SK-N-SH treated with all-trans-retinoic acid at 6 μM for 48 hours (cell line): ENCODE results near the gene DPP10.

Source experiments
- ATAC-seq: fragments of 200-7000 bp; cut with Tn5 transposase; 3 replicates; pipeline ENCODE4 v1.9.1; 2020; ENCODE audit warnings: mild to moderate bottlenecking, moderate library complexity
- ARNTL ChIP-seq: fragments of 450-650 bp; formaldehyde crosslinking; IDR thresholded peaks from 2 replicates; pipeline ENCODE4 v1.5.0; 2020; ENCODE audit warnings: low read depth, mild to moderate bottlenecking, moderate library complexity, borderline replicate concordance
- BACH2 ChIP-seq: fragments of 250-450 bp; sonication (Bioruptor Pico); IDR thresholded peaks from 2 replicates; pipeline ENCODE4 v1.9.0; 2021; ENCODE audit warnings: mild to moderate bottlenecking, borderline replicate concordance
- CREB5 ChIP-seq: fragments of 250-450 bp; sonication (Bioruptor Pico); IDR thresholded peaks from 2 replicates; pipeline ENCODE4 v1.5.1; 2020; ENCODE audit warnings: low read depth, mild to moderate bottlenecking, moderate library complexity
- CSDC2 ChIP-seq: fragments of 250-450 bp; sonication (Bioruptor Pico); IDR thresholded peaks from 2 replicates; pipeline ENCODE4 v1.5.0; 2020; ENCODE audit warnings: mild to moderate bottlenecking, moderate library complexity
- ESRRG ChIP-seq: fragments of 250-450 bp; sonication (Bioruptor Pico); IDR thresholded peaks from 2 replicates; pipeline ENCODE4 v1.6.1; 2021; ENCODE audit warnings: mild to moderate bottlenecking
- PPARA ChIP-seq: fragments of 250-450 bp; sonication (Bioruptor Pico); IDR thresholded peaks from 2 replicates; pipeline ENCODE4 v1.5.0; 2020; ENCODE audit warnings: mild to moderate bottlenecking, borderline replicate concordance
- RARB ChIP-seq: fragments of 250-450 bp; sonication (Bioruptor Pico); IDR thresholded peaks from 2 replicates; pipeline ENCODE4 v1.8.0; 2021; ENCODE audit warnings: mild to moderate bottlenecking, moderate library complexity
- SNAI2 ChIP-seq: fragments of 250-450 bp; sonication (Bioruptor Pico); IDR thresholded peaks from 2 replicates; pipeline ENCODE4 v1.5.0; 2020; ENCODE audit warnings: mild to moderate bottlenecking, moderate library complexity
- TCF4 ChIP-seq: fragments of 250-450 bp; sonication (Bioruptor Pico); IDR thresholded peaks from 2 replicates; pipeline ENCODE4 v1.8.0; 2021; ENCODE audit warnings: mild to moderate bottlenecking, moderate library complexity, borderline replicate concordance
- TOX ChIP-seq: fragments of 250-450 bp; sonication (Bioruptor Pico); IDR thresholded peaks from 2 replicates; pipeline ENCODE4 v1.8.0; 2021; ENCODE audit warnings: mild to moderate bottlenecking, moderate library complexity, borderline replicate concordance
- TSHZ2 ChIP-seq: fragments of 250-450 bp; sonication (Bioruptor Pico); IDR thresholded peaks from 2 replicates; pipeline ENCODE4 v1.5.0; 2020; ENCODE audit warnings: mild to moderate bottlenecking, moderate library complexity
- ZC3H10 ChIP-seq: fragments of 250-450 bp; sonication (Bioruptor Pico); IDR thresholded peaks from 2 replicates; pipeline ENCODE4 v1.5.1; 2021; ENCODE audit warnings: mild to moderate bottlenecking, moderate library complexity
- ZNF8 ChIP-seq: fragments of 450-650 bp; formaldehyde crosslinking; IDR thresholded peaks from 2 replicates; pipeline ENCODE4 v1.5.0; 2020; ENCODE audit warnings: mild to moderate bottlenecking, moderate library complexity
- TF ChIP-seq, protein P1 (sequence below): fragments of 250-450 bp; sonication (Bioruptor Pico); IDR thresholded peaks from 2 replicates; pipeline ENCODE4 v1.8.0; 2021; ENCODE audit warnings: low read depth, mild to moderate bottlenecking, moderate library complexity, borderline replicate concordance
- TF ChIP-seq, protein P2 (sequence below): fragments of 250-450 bp; sonication (Bioruptor Pico); IDR thresholded peaks from 2 replicates; pipeline ENCODE4 v1.8.0; 2020; ENCODE audit warnings: mild to moderate bottlenecking, moderate library complexity, borderline replicate concordance

The DPP10 gene

GRCh38 chr2:114464961-114465706 lies 22.7 kb downstream of the DPP10 start:
- ATAC-seq: no peak
- TF ChIP-seq PPARA (CRISPR knock-in tag) (no peak), CREB5 (no peak), BACH2 (no peak), SNAI2 (CRISPR knock-in tag) (no peak), RARB (CRISPR knock-in tag) (no peak), ZC3H10 (CRISPR knock-in tag) (no peak), CSDC2 (no peak), TSHZ2 (CRISPR knock-in tag) (no peak)
- TF ChIP-seq, protein P1, sequence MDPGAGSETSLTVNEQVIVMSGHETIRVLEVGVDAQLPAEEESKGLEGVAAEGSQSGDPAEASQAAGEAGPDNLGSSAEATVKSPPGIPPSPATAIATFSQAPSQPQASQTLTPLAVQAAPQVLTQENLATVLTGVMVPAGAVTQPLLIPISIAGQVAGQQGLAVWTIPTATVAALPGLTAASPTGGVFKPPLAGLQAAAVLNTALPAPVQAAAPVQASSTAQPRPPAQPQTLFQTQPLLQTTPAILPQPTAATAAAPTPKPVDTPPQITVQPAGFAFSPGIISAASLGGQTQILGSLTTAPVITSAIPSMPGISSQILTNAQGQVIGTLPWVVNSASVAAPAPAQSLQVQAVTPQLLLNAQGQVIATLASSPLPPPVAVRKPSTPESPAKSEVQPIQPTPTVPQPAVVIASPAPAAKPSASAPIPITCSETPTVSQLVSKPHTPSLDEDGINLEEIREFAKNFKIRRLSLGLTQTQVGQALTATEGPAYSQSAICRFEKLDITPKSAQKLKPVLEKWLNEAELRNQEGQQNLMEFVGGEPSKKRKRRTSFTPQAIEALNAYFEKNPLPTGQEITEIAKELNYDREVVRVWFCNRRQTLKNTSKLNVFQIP (CRISPR knock-in tag): no peak
- TF ChIP-seq, protein P2, sequence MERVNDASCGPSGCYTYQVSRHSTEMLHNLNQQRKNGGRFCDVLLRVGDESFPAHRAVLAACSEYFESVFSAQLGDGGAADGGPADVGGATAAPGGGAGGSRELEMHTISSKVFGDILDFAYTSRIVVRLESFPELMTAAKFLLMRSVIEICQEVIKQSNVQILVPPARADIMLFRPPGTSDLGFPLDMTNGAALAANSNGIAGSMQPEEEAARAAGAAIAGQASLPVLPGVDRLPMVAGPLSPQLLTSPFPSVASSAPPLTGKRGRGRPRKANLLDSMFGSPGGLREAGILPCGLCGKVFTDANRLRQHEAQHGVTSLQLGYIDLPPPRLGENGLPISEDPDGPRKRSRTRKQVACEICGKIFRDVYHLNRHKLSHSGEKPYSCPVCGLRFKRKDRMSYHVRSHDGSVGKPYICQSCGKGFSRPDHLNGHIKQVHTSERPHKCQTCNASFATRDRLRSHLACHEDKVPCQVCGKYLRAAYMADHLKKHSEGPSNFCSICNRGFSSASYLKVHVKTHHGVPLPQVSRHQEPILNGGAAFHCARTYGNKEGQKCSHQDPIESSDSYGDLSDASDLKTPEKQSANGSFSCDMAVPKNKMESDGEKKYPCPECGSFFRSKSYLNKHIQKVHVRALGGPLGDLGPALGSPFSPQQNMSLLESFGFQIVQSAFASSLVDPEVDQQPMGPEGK (CRISPR knock-in tag): no peak
- TF ChIP-seq, all 23 proteins: peak for 0

DNA sequence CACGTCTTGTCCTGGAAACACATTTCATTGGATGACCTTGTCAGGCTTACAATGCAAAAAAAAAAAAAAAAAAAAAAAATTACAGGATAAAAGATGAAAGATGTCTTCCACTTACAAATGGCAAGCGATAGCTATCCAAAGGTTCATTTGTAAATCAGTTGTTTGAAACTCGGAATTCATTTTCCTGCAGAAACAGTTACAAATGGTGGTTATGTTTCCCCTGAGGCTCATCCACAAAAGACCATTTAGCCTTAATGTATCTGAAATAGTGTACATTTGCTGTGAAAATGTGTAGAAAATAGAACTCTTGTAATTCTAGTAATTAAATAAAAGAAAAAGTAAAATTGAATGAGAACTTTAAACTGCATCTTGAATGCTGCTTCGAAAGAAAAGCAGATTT lies 25.9 kb downstream of the DPP10 start:
- no peak for ATAC-seq
- TF ChIP-seq ZNF8 (CRISPR knock-in tag) (no peak), TOX (no peak)

GRCh38 chr2:114472246-114472645 lies 29.8 kb downstream of the DPP10 start:
- no peak for TF ChIP-seq TOX
- no peak for ATAC-seq

- TF ChIP-seq PPARA (CRISPR knock-in tag) (no peak), TOX (no peak), ZC3H10 (CRISPR knock-in tag) (no peak), RARB (CRISPR knock-in tag) (no peak), TSHZ2 (CRISPR knock-in tag) (no peak), CREB5 (no peak), ARNTL (CRISPR knock-in tag) (no peak), ESRRG (CRISPR knock-in tag) (no peak), BACH2 (no peak), TCF4 (CRISPR knock-in tag) (no peak), ZNF8 (CRISPR knock-in tag) (no peak), SNAI2 (CRISPR knock-in tag) (no peak)
- TF ChIP-seq, protein P1 (CRISPR knock-in tag): no peak
- TF ChIP-seq, all 23 proteins: peak for 0
- ATAC-seq: no peak
Measured at GRCh38 chr2:114472726-114473125, 30.3 kb downstream of the DPP10 start.
